Measurements from ENCODE around the gene SLC47A2. TPM values are rescaled to one million over a fixed set of nuclear protein-coding genes. Genes with fewer than 3 reads are reported as not detected.

The SLC47A2 gene
- total and polyA plus RNA-seq, 2 of the 13 experiments (the other 11 are each of a cell fraction or from before 2014, with no cell fraction given): 0.04 TPM; not detected in 1

GRCh38 chr17:19646788-19647696, 69.3 kb downstream of the SLC47A2 start (continued):
- TF ChIP-seq KLF16 (CRISPR knock-in tag; IDR thresholded peaks at IDR 0.05) (peak in 1 of 2 experiments; percentile 51; a peak in 1 of 4 replicates), CREBL2 (CRISPR knock-in tag; IDR thresholded peaks at IDR 0.05; ENCODE audit: borderline replicate concordance) (no peak), MIXL1 (CRISPR knock-in tag; IDR thresholded peaks at IDR 0.05) (0 out of 2 replicates have a peak, but pooled peaks have one; percentile 36), SOX5 (CRISPR knock-in tag; IDR thresholded peaks at IDR 0.05; ENCODE audit: borderline replicate concordance) (peak; percentile 53; the same call in 1 of the 2 replicates), HOXA3 (CRISPR knock-in tag; IDR thresholded peaks at IDR 0.05) (peak; percentile 33; the same call in 1 of the 2 replicates), FOXO1 (CRISPR knock-in tag; IDR thresholded peaks at IDR 0.05) (peak; percentile 76; the same call in 1 of the 2 replicates), ZNF891 (CRISPR knock-in tag; IDR thresholded peaks at IDR 0.05) (no peak), ZFP82 (CRISPR knock-in tag; IDR thresholded peaks at IDR 0.05; ENCODE audit: borderline replicate concordance) (0 out of 2 replicates have a peak, but pooled peaks have one; percentile 25), RCOR2 (CRISPR knock-in tag; IDR thresholded peaks at IDR 0.05) (peak; percentile 79), BCL6 (CRISPR knock-in tag; IDR thresholded peaks at IDR 0.05) (peak; percentile 32; the same call in 1 of the 2 replicates), EP300 (IDR thresholded peaks at IDR 0.05; ENCODE audit: low read depth in 2 of 2, low read length in 2 of 2) (peak in 1 of 2 experiments; percentile 78; a peak in 2 of 4 replicates), EP300 (CRISPR knock-in tag; IDR thresholded peaks at IDR 0.05; ENCODE audit: borderline replicate concordance) (peak; percentile 35; the same call in 1 of the 2 replicates), ETV5 (CRISPR knock-in tag; IDR thresholded peaks at IDR 0.05; ENCODE audit: borderline replicate concordance) (peak; percentile 96), RARA (CRISPR knock-in tag; IDR thresholded peaks at IDR 0.05) (peak; percentile 81), HNF4G (IDR thresholded peaks at IDR 0.05; ENCODE audit: borderline replicate concordance, low read depth, low read length) (peak; percentile 59; the same call in 1 of the 2 replicates), HNF4G (CRISPR knock-in tag; IDR thresholded peaks at IDR 0.05; ENCODE audit: borderline replicate concordance, low read depth) (no peak; the same call in 1 of the 2 replicates), KAT8 (CRISPR knock-in tag; IDR thresholded peaks at IDR 0.05) (no peak), FOXP1 (IDR thresholded peaks at IDR 0.05) (no peak), FOXP1 (CRISPR knock-in tag; IDR thresholded peaks at IDR 0.05) (peak; percentile 64), SMC3 (IDR thresholded peaks at IDR 0.05; ENCODE audit: low read length) (no peak)
- TF ChIP-seq, protein P1, sequence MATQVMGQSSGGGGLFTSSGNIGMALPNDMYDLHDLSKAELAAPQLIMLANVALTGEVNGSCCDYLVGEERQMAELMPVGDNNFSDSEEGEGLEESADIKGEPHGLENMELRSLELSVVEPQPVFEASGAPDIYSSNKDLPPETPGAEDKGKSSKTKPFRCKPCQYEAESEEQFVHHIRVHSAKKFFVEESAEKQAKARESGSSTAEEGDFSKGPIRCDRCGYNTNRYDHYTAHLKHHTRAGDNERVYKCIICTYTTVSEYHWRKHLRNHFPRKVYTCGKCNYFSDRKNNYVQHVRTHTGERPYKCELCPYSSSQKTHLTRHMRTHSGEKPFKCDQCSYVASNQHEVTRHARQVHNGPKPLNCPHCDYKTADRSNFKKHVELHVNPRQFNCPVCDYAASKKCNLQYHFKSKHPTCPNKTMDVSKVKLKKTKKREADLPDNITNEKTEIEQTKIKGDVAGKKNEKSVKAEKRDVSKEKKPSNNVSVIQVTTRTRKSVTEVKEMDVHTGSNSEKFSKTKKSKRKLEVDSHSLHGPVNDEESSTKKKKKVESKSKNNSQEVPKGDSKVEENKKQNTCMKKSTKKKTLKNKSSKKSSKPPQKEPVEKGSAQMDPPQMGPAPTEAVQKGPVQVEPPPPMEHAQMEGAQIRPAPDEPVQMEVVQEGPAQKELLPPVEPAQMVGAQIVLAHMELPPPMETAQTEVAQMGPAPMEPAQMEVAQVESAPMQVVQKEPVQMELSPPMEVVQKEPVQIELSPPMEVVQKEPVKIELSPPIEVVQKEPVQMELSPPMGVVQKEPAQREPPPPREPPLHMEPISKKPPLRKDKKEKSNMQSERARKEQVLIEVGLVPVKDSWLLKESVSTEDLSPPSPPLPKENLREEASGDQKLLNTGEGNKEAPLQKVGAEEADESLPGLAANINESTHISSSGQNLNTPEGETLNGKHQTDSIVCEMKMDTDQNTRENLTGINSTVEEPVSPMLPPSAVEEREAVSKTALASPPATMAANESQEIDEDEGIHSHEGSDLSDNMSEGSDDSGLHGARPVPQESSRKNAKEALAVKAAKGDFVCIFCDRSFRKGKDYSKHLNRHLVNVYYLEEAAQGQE (IDR thresholded peaks at IDR 0.05; ENCODE audit: borderline replicate concordance in 1 of 2, low read depth in 1 of 2, low read length in 2 of 2): peak in 1 of 2 experiments; percentile 31; a peak in 1 of 4 replicates
- TF ChIP-seq, protein P2, sequence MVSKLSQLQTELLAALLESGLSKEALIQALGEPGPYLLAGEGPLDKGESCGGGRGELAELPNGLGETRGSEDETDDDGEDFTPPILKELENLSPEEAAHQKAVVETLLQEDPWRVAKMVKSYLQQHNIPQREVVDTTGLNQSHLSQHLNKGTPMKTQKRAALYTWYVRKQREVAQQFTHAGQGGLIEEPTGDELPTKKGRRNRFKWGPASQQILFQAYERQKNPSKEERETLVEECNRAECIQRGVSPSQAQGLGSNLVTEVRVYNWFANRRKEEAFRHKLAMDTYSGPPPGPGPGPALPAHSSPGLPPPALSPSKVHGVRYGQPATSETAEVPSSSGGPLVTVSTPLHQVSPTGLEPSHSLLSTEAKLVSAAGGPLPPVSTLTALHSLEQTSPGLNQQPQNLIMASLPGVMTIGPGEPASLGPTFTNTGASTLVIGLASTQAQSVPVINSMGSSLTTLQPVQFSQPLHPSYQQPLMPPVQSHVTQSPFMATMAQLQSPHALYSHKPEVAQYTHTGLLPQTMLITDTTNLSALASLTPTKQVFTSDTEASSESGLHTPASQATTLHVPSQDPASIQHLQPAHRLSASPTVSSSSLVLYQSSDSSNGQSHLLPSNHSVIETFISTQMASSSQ (IDR thresholded peaks at IDR 0.05; ENCODE audit: low read depth): 0 out of 2 replicates have a peak, but pooled peaks have one; percentile 40
- TF ChIP-seq, protein P2 (CRISPR knock-in tag; IDR thresholded peaks at IDR 0.05; ENCODE audit: borderline replicate concordance): no peak
